GM12878 (cell line): ENCODE data around the gene CYTIP. TPM values are rescaled to one million over a fixed set of nuclear protein-coding genes. Genes with fewer than 3 reads are reported as not detected.
A peak's percentile ranks its signal among the peaks of the same experiment; 100 is the strongest.

ENCODE experiments used
- BCL11A ChIP-seq: IDR thresholded peaks from 2 replicates; pipeline ENCODE4 v1.6.1; 2011; ENCODE audit warnings: low read depth, low read length
- CBFB ChIP-seq: IDR thresholded peaks from 2 replicates; pipeline ENCODE4 v1.6.1; 2016; ENCODE audit warnings: antibody characterized with exemption, low read depth
- CEBPZ ChIP-seq: fragments of 150-350 bp; IDR thresholded peaks from 2 replicates; pipeline ENCODE4 v1.6.1; 2016; ENCODE audit warnings: low read depth, low read length
- CHD2 ChIP-seq: IDR thresholded peaks from 2 replicates; pipeline ENCODE4 v1.6.1; 2011; ENCODE audit warnings: low read depth, low read length, improper control_type of control experiment, borderline replicate concordance
- EED ChIP-seq: sonication (generic); IDR thresholded peaks from 2 replicates; pipeline ENCODE4 v1.6.1; 2016; ENCODE audit warnings: antibody characterized with exemption, low read depth
- ESRRA ChIP-seq: IDR thresholded peaks from 2 replicates; pipeline ENCODE4 v1.6.1; 2012; ENCODE audit warnings: mild to moderate bottlenecking, low read length, improper control_type of control experiment
- HDAC2 ChIP-seq: fragments of 200-600 bp; sonication (generic); IDR thresholded peaks from 2 replicates; pipeline ENCODE4 v1.6.1; 2017
- HDGF ChIP-seq: fragments of 450-650 bp; IDR thresholded peaks from 2 replicates; pipeline ENCODE4 v1.6.1; 2016; ENCODE audit warnings: antibody characterized with exemption
- JUNB ChIP-seq: IDR thresholded peaks from 2 replicates; pipeline ENCODE4 v1.6.1; 2016; ENCODE audit warnings: antibody characterized with exemption, mild to moderate bottlenecking
- MEF2A ChIP-seq: IDR thresholded peaks from 2 replicates; pipeline ENCODE4 v1.6.1; 2011; ENCODE audit warnings: low read depth, mild to moderate bottlenecking, low read length, moderate library complexity; ENCODE audit not compliant: insufficient read depth
- MTA2 ChIP-seq: fragments of 450-650 bp; IDR thresholded peaks from 2 replicates; pipeline ENCODE4 v1.6.1; 2016; ENCODE audit warnings: low read depth, mild to moderate bottlenecking, moderate library complexity
- NKRF ChIP-seq: fragments of 450-650 bp; conservative IDR thresholded peaks from 2 replicates; pipeline ENCODE4 v1.6.1; 2017; ENCODE audit warnings: mild to moderate bottlenecking, moderate library complexity
- POLR2AphosphoS2 ChIP-seq: IDR thresholded peaks from 2 replicates; pipeline ENCODE4 v1.6.1; 2011; ENCODE audit warnings: low read depth, mild to moderate bottlenecking, low read length, improper control_type of control experiment, moderate library complexity
- RCOR1 ChIP-seq: conservative IDR thresholded peaks from 2 replicates; pipeline ENCODE4 v1.6.1; 2012; ENCODE audit warnings: low read depth, low read length, improper control_type of control experiment
- RUNX3 ChIP-seq: IDR thresholded peaks from 2 replicates; pipeline ENCODE4 v1.6.1; 2012; ENCODE audit warnings: low read length, inconsistent platforms
- TBL1XR1 ChIP-seq: IDR thresholded peaks from 2 replicates; pipeline ENCODE4 v1.6.1; 2012; ENCODE audit warnings: low read depth, low read length, improper control_type of control experiment
- TCF12 ChIP-seq: IDR thresholded peaks from 2 replicates; pipeline ENCODE4 v1.6.1; 2011; ENCODE audit warnings: low read depth, mild to moderate bottlenecking, low read length
- YY1 ChIP-seq: IDR thresholded peaks from 2 replicates; pipeline ENCODE4 v1.6.1; 2011; ENCODE audit warnings: low read depth, mild to moderate bottlenecking, low read length
- ZBTB40 ChIP-seq: fragments of 450-650 bp; IDR thresholded peaks from 2 replicates; pipeline ENCODE4 v1.6.1; 2016; ENCODE audit warnings: mild to moderate bottlenecking, moderate library complexity, borderline replicate concordance
- ZNF384 ChIP-seq: IDR thresholded peaks from 2 replicates; pipeline ENCODE4 v1.6.1; 2012; ENCODE audit warnings: low read depth, mild to moderate bottlenecking, low read length, improper control_type of control experiment, borderline replicate concordance
- polyA plus RNA-seq, 11 experiments: library from polyadenylated mRNA; depleted of rRNA in 4 of 11; unstranded in 6 of 11; stranded (reverse) in 5 of 11; fragments of >200 nt; fragmentation: Nextera tagmentation in 4 of 11; fragmentation: Illumina TruSeq in 1 of 11; extraction: Ambion mirVana in 4 of 11; extraction: Trizol in 1 of 11; gene quantifications; 1 replicate in 1 of 11; 2 replicates in 10 of 11; pipeline versions ENCODE4 v1.2.1 to v1.2.3, GENCODE V29; 2011 to 2016; ENCODE audit warnings: inconsistent platforms in 2 of 11, missing spikeins in 2 of 11, low read depth in 1 of 11
- total RNA-seq, 4 experiments: library from RNA; depleted of rRNA in 3 of 4; stranded (reverse); fragments of >200 nt in 3 of 4; fragmentation: Illumina TruSeq in 1 of 4; extraction: Trizol in 1 of 4; gene quantifications; 2 replicates each; pipeline versions ENCODE4 v1.2.1 to v1.2.3, GENCODE V29; 2013 to 2021
- TF ChIP-seq, protein P1 (sequence below): fragments of 450-650 bp; IDR thresholded peaks from 2 replicates; pipeline ENCODE4 v1.6.1; 2016; ENCODE audit warnings: mild to moderate bottlenecking

CYTIP gene
- total and polyA plus RNA-seq, 10 of the 15 experiments (the other 5 are each of a cell fraction or from before 2014, with no cell fraction given) = 55.1 to 178 (median 73.4) TPM

GRCh38 chr2:157444641-157445040 is 752 bp upstream of the CYTIP start (continued):
- no peak for TF ChIP-seq TCF12
- no peak for TF ChIP-seq NKRF
- TF ChIP-seq POLR2AphosphoS2 = 0 out of 2 replicates have a peak, but pooled peaks have one; percentile 17
- TF ChIP-seq CEBPZ = no peak
- no peak for TF ChIP-seq HDAC2
- TF ChIP-seq JUNB = peak; percentile 26; the same call in 1 of the 2 replicates
- TF ChIP-seq MTA2 = peak; percentile 52; the same call in 1 of the 2 replicates
- TF ChIP-seq RUNX3 = peak; percentile 66
- TF ChIP-seq BCL11A = peak; percentile 42; the same call in 1 of the 2 replicates
- no peak; the same call in 1 of the 2 replicates for TF ChIP-seq YY1
- 0 out of 2 replicates have a peak, but pooled peaks have one; percentile 58 for TF ChIP-seq HDGF
- no peak for TF ChIP-seq TBL1XR1
- TF ChIP-seq EED = peak; percentile 75
- TF ChIP-seq ZBTB40 = no peak
- peak; percentile 95 for TF ChIP-seq ZNF384
- 0 out of 2 replicates have a peak, but pooled peaks have one; percentile 23 for TF ChIP-seq RCOR1
- no peak for TF ChIP-seq CBFB
- peak; percentile 41; the same call in 1 of the 2 replicates for TF ChIP-seq MEF2A
- TF ChIP-seq CHD2 = 0 out of 2 replicates have a peak, but pooled peaks have one; percentile 31
- TF ChIP-seq, protein P1, sequence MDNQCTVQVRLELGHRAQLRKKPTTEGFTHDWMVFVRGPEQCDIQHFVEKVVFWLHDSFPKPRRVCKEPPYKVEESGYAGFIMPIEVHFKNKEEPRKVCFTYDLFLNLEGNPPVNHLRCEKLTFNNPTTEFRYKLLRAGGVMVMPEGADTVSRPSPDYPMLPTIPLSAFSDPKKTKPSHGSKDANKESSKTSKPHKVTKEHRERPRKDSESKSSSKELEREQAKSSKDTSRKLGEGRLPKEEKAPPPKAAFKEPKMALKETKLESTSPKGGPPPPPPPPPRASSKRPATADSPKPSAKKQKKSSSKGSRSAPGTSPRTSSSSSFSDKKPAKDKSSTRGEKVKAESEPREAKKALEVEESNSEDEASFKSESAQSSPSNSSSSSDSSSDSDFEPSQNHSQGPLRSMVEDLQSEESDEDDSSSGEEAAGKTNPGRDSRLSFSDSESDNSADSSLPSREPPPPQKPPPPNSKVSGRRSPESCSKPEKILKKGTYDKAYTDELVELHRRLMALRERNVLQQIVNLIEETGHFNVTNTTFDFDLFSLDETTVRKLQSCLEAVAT = peak; percentile 74
- peak; percentile 27; the same call in 1 of the 2 replicates for TF ChIP-seq ESRRA
